Midbrain (tissue), 1 donor: ENCODE data around the gene BLACAT1.
"Not testable (repeated sequence)": the region's sequence is repeated elsewhere in the genome, so short reads cannot be mapped to it uniquely, and the experiment has no call there.

Experiments used
- DNase-seq: peaks from one replicate; lab custom pipeline; 2025; lab: John Stamatoyannopoulos, UW

Gene BLACAT1

GRCh38 chr1:205483372-205483771 lies 27.5 kb upstream of the BLACAT1 start:
- no peak for DNase-seq

GRCh38 chr1:205482587-205482986 lies 26.7 kb upstream of the BLACAT1 start:
- not testable (repeated sequence) for DNase-seq

- no peak for DNase-seq
These were observed 25.8 kb upstream of the BLACAT1 start for GRCh38 chr1:205481629-205482151.

GRCh38 chr1:205481218-205481617 lies 25.4 kb upstream of the BLACAT1 start:
- no peak for DNase-seq

GRCh38 chr1:205480349-205480985 lies 24.6 kb upstream of the BLACAT1 start:
- DNase-seq, result no peak

- not testable (repeated sequence) for DNase-seq
These were observed 23.1 kb upstream of the BLACAT1 start for GRCh38 chr1:205478985-205479384.

- DNase-seq, result no peak
These were observed 22.0 kb upstream of the BLACAT1 start for GRCh38 chr1:205477759-205478247.

GRCh38 chr1:205477121-205477758 lies 21.4 kb upstream of the BLACAT1 start:
- no peak for DNase-seq

GRCh38 chr1:205476648-205477047 lies 20.8 kb upstream of the BLACAT1 start:
- DNase-seq, result no peak

- DNase-seq, result no peak
These were observed 20.0 kb upstream of the BLACAT1 start for GRCh38 chr1:205475855-205476254.

- no peak for DNase-seq
These were observed 18.7 kb upstream of the BLACAT1 start for GRCh38 chr1:205474571-205474970.

- no peak for DNase-seq
These were observed 18.1 kb upstream of the BLACAT1 start for GRCh38 chr1:205473966-205474365.

GRCh38 chr1:205473475-205473874 lies 17.6 kb upstream of the BLACAT1 start:
- no peak for DNase-seq

GRCh38 chr1:205472737-205473441 lies 17.0 kb upstream of the BLACAT1 start:
- DNase-seq, result no peak

- DNase-seq, result no peak
These were observed 14.3 kb upstream of the BLACAT1 start for GRCh38 chr1:205470131-205470530.

GRCh38 chr1:205466595-205467220 lies 10.9 kb upstream of the BLACAT1 start:
- DNase-seq, result no peak

GRCh38 chr1:205465392-205465791 lies 9.5 kb upstream of the BLACAT1 start:
- DNase-seq, result no peak

- DNase-seq, result no peak
These were observed 3.1 kb upstream of the BLACAT1 start for GRCh38 chr1:205458777-205459566.

GRCh38 chr1:205456868-205457745 lies 1.3 kb upstream of the BLACAT1 start:
- no peak for DNase-seq

- DNase-seq, result no peak
These were observed 580 bp upstream of the BLACAT1 start for GRCh38 chr1:205456383-205456867.
